GM19452 (cell line): ENCODE data around the gene TBX21.

Experiments
- ATAC-seq: cut with Tn5 transposase; IDR thresholded peaks from one replicate; pipeline ENCODE4 v1.9.1; 2021; ENCODE audit not compliant: unreplicated experiment

The TBX21 gene

GRCh38 chr17:47697906-47698711 is 34.9 kb upstream of the TBX21 start:
- no peak for ATAC-seq

GRCh38 chr17:47698749-47699535 is 34.1 kb upstream of the TBX21 start:
- no peak for ATAC-seq

GRCh38 chr17:47699536-47699840 is 33.5 kb upstream of the TBX21 start:
- no peak for ATAC-seq

- ATAC-seq: no peak
Measured at GRCh38 chr17:47700471-47701449, 32.3 kb upstream of the TBX21 start.

- no peak for ATAC-seq
Measured at GRCh38 chr17:47701608-47702007, 31.4 kb upstream of the TBX21 start.

GRCh38 chr17:47702391-47702995 is 30.5 kb upstream of the TBX21 start:
- ATAC-seq: no peak

- ATAC-seq: no peak
Measured at GRCh38 chr17:47703191-47703591, 29.8 kb upstream of the TBX21 start.

GRCh38 chr17:47703671-47704070 is 29.4 kb upstream of the TBX21 start:
- ATAC-seq: no peak

- no peak for ATAC-seq
Measured at GRCh38 chr17:47704116-47704515, 28.9 kb upstream of the TBX21 start.

GRCh38 chr17:47704736-47705135 is 28.3 kb upstream of the TBX21 start:
- no peak for ATAC-seq

GRCh38 chr17:47705536-47706530 is 27.2 kb upstream of the TBX21 start:
- no peak for ATAC-seq

GRCh38 chr17:47707056-47707804 is 25.8 kb upstream of the TBX21 start:
- no peak for ATAC-seq

- ATAC-seq: no peak
Measured at GRCh38 chr17:47707884-47708283, 25.2 kb upstream of the TBX21 start.

- no peak for ATAC-seq
Measured at GRCh38 chr17:47708312-47708863, 24.6 kb upstream of the TBX21 start.

- no peak for ATAC-seq
Measured at GRCh38 chr17:47708864-47709541, 24.0 kb upstream of the TBX21 start.

GRCh38 chr17:47709594-47709993 is 23.4 kb upstream of the TBX21 start:
- ATAC-seq: no peak

- ATAC-seq: no peak
Measured at GRCh38 chr17:47711366-47712099, 21.5 kb upstream of the TBX21 start.
